Measurements from ENCODE around the gene SMIM3.

GRCh38 chr5:150777685-150778084 lies 872 bp upstream of the SMIM3 start:
- TF ChIP-seq EZH2 (IDR thresholded peaks at IDR 0.05; ENCODE audit: borderline replicate concordance, control insufficient read depth, low read depth, low read length) = no peak
- no peak for TF ChIP-seq KDM1A (IDR thresholded peaks at IDR 0.05; ENCODE audit: borderline replicate concordance)
- no peak for TF ChIP-seq TCF12 (IDR thresholded peaks at IDR 0.05; ENCODE audit: low read depth, low read length)
- no peak for TF ChIP-seq CBX5 (IDR thresholded peaks at IDR 0.05; ENCODE audit: low read depth)
- no peak for TF ChIP-seq SMC3 (IDR thresholded peaks at IDR 0.05; ENCODE audit: borderline replicate concordance, low read length)
- no peak for TF ChIP-seq ETV6 (conservative IDR thresholded peaks at IDR 0.05 in 1 of 2, IDR thresholded peaks at IDR 0.05 in 1 of 2; ENCODE audit: borderline replicate concordance in 1 of 2, low read depth in 1 of 2)
- TF ChIP-seq POLR2AphosphoS5 (IDR thresholded peaks at IDR 0.05; ENCODE audit: low read length) = no peak
- no peak for TF ChIP-seq POLR2A (IDR thresholded peaks at IDR 0.05; ENCODE audit: low read depth, low read length)
- TF ChIP-seq CTCF (IDR thresholded peaks at IDR 0.05 in 2 of 3, conservative IDR thresholded peaks at IDR 0.05 in 1 of 3; ENCODE audit: control insufficient read depth in 2 of 3, extremely low read depth in 1 of 3, insufficient read depth in 1 of 3, low read depth in 3 of 3, low read length in 3 of 3) = no peak
- no peak for TF ChIP-seq RAD51 (IDR thresholded peaks at IDR 0.05)
- no peak for TF ChIP-seq USF2 (IDR thresholded peaks at IDR 0.05; ENCODE audit: borderline replicate concordance, low read depth, low read length)

Measured in GM12878 (cell line).